DND-41 (cell line): ENCODE results near the gene SPATA6.

ENCODE experiments used
- ATAC-seq: fragments of 200-7000 bp; cut with Tn5 transposase; 3 replicates; pipeline ENCODE4 v1.9.1; 2021; ENCODE audit warnings: low read depth; ENCODE audit not compliant: insufficient read depth
- DNase-seq: peaks from one replicate; pipeline ENCODE4 v3.0.0-alpha.2; 2020
- H2AFZ ChIP-seq: 2 replicates; pipeline ENCODE4 v1.6.0; 2012; ENCODE audit warnings: low read depth, low read length
- H3K27ac ChIP-seq: 2 replicates; pipeline ENCODE4 v1.5.1; 2012; ENCODE audit warnings: low read length, inconsistent platforms
- H3K27me3 ChIP-seq: fragments of 200-600 bp; sonication (generic); 2 replicates; pipeline ENCODE4 v1.6.0; 2012; ENCODE audit warnings: low read length, mild to moderate bottlenecking, inconsistent platforms; ENCODE audit not compliant: insufficient read depth, poor library complexity
- H3K36me3 ChIP-seq: 2 replicates; pipeline ENCODE4 v1.5.1; 2012; ENCODE audit warnings: low read length, inconsistent platforms; ENCODE audit not compliant: insufficient read depth
- H3K4me1 ChIP-seq: 2 replicates; pipeline ENCODE4 v1.5.1; 2012; ENCODE audit warnings: mild to moderate bottlenecking, low read length; ENCODE audit not compliant: insufficient read depth
- H3K4me2 ChIP-seq: 2 replicates; pipeline ENCODE4 v1.6.0; 2012; ENCODE audit warnings: mild to moderate bottlenecking, moderate library complexity, low read length, inconsistent platforms; ENCODE audit not compliant: insufficient read depth
- H3K4me3 ChIP-seq, 2 experiments: fragments of 200-600 bp in 1 of 2; shearing (Covaris generic) in 1 of 2; 2 replicates each; pipeline ENCODE4 v1.5.1; 2012 to 2016; ENCODE audit warnings: inconsistent platforms in 2 of 2, low read length in 2 of 2, mild to moderate bottlenecking in 2 of 2, low read depth in 1 of 2, moderate library complexity in 1 of 2
- H3K79me2 ChIP-seq: 2 replicates; pipeline ENCODE4 v1.6.0; 2012; ENCODE audit warnings: low read length, inconsistent platforms; ENCODE audit not compliant: insufficient read depth
- H3K9ac ChIP-seq: 2 replicates; pipeline ENCODE4 v1.6.0; 2012; ENCODE audit warnings: low read depth, mild to moderate bottlenecking, inconsistent platforms, low read length, moderate library complexity
- H3K9me3 ChIP-seq: 2 replicates; pipeline ENCODE4 v1.5.1; 2012; ENCODE audit warnings: low read length, moderate library complexity, mild to moderate bottlenecking, inconsistent platforms; ENCODE audit not compliant: insufficient read depth, severe bottlenecking
- H4K20me1 ChIP-seq: 2 replicates; pipeline ENCODE4 v1.6.0; 2012; ENCODE audit warnings: low read length; ENCODE audit not compliant: insufficient read depth
- EZH2 ChIP-seq: IDR thresholded peaks from 3 replicates; pipeline ENCODE4 v1.6.1; 2012; ENCODE audit warnings: borderline replicate concordance, low read depth, mild to moderate bottlenecking, moderate library complexity, low read length, inconsistent platforms; ENCODE audit not compliant: severe bottlenecking
- TF ChIP-seq, protein P1 (sequence below): IDR thresholded peaks from 2 replicates; pipeline ENCODE4 v1.5.1; 2012; ENCODE audit warnings: borderline replicate concordance, low read length, moderate library complexity, mild to moderate bottlenecking; ENCODE audit not compliant: poor library complexity, severe bottlenecking; ENCODE audit errors: extremely low read depth

Gene SPATA6

DNA sequence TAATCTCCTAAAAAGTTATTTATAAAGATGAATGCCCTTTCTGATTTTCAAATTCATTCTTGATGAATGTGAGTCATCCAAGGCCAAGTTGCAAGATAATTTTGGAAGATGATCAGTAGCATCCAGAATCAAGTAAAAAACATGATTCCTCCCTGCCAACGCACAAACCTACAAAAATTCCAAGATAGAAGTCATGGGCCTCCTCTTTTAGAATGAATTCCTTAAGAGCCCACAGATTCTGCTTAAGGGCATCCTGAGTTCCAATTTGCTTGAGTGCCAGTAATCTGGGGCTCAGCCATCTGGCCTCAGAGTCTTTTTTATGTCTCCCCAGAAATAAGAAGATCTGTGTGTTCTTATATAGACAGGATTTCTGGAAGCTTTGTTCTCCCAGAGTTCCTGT lies 23.2 kb upstream of the SPATA6 start:
- Histone ChIP-seq H3K79me2 (no peaks in the 10 kb centered on the region), H3K27me3 (peaks cover 12% of the 10 kb centered on the region), H3K4me3 (no peak overlapping the region), H4K20me1 (no peaks in the 10 kb centered on the region), H2AFZ (no peak overlapping the region), H3K36me3 (no peaks in the 10 kb centered on the region), H3K9me3 (no peaks in the 10 kb centered on the region), H3K27ac (no peak overlapping the region), H3K4me1 (no peaks in the 10 kb centered on the region), H3K4me2 (no peak overlapping the region), H3K9ac (no peak overlapping the region)
- TF ChIP-seq EZH2, result no peak
- TF ChIP-seq, protein P1, sequence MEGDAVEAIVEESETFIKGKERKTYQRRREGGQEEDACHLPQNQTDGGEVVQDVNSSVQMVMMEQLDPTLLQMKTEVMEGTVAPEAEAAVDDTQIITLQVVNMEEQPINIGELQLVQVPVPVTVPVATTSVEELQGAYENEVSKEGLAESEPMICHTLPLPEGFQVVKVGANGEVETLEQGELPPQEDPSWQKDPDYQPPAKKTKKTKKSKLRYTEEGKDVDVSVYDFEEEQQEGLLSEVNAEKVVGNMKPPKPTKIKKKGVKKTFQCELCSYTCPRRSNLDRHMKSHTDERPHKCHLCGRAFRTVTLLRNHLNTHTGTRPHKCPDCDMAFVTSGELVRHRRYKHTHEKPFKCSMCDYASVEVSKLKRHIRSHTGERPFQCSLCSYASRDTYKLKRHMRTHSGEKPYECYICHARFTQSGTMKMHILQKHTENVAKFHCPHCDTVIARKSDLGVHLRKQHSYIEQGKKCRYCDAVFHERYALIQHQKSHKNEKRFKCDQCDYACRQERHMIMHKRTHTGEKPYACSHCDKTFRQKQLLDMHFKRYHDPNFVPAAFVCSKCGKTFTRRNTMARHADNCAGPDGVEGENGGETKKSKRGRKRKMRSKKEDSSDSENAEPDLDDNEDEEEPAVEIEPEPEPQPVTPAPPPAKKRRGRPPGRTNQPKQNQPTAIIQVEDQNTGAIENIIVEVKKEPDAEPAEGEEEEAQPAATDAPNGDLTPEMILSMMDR, result no peak
- DNase-seq (no peak), ATAC-seq (no peak)

DNA sequence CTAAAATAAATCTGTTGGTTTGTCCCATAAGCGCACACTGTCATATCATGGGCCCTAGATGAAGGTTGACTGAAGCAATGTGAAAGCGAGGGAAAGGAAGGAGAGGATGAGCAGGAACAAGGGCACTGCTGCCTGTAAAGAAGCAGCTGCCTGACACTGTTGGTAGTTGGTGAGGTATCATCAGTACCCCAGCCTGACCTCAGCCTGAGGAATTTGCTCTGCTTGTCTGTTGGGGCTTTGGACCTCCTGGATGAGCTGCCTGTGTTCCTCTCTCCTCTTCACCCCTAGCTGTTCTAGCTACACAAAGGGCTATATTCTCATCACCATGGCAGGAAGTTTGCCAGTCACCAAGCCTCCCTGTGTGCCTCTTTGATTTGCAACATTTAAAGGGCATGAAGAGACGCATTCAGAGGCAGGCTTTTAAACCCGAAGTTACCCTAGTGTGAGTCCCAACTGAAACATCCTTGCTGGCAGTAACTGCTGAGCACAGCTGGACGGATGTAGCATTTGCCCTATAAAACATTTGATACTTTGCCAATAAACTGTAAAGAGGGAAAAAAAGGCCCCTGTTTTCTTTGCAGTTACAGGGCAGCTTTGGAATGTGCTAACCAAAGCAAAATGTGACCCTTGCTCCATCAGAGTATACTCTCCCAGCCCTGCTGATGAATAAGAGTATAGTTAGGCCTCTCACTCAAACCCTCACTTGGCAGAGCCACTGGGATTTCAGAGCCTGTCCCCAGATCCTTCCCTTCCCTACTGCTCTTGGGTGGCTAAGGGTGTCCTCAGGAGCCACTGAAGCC lies 22.2 kb upstream of the SPATA6 start:
- no peak for DNase-seq
- H3K4me3 ChIP-seq, result no peak overlapping the region
- peaks cover 12% of the 10 kb centered on the region for H3K27me3 ChIP-seq
- no peak overlapping the region for H2AFZ ChIP-seq
- H3K4me2 ChIP-seq, result no peak overlapping the region
- no peaks in the 10 kb centered on the region for H3K79me2 ChIP-seq
- H3K9me3 ChIP-seq, result no peaks in the 10 kb centered on the region
- H3K4me1 ChIP-seq, result no peaks in the 10 kb centered on the region
- no peaks in the 10 kb centered on the region for H4K20me1 ChIP-seq
- no peak for ATAC-seq
- H3K9ac ChIP-seq, result no peak overlapping the region
- TF ChIP-seq, protein P1, result no peak
- no peak for TF ChIP-seq EZH2
- H3K36me3 ChIP-seq, result no peaks in the 10 kb centered on the region
- no peak overlapping the region for H3K27ac ChIP-seq

DNA sequence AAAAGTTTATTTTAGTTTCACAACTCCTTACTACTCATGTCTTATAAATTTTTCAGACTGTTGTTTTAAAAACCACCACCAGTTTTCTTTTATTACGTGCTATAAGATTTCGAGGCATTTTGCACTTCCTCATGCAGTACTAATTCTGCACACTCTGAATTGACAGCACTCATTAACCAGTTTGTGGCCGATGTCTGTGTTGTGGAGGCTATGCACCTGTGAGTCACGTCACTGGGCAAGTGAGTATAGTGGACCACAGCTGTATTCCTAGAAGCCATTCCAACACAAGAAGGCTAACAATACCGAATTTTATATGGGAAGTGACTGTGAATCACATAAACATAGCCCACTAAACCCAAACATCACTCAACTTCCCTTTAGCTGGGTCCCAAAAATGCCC lies 21.0 kb upstream of the SPATA6 start:
- Histone ChIP-seq H3K27ac (no peak overlapping the region), H3K79me2 (no peaks in the 10 kb centered on the region), H3K36me3 (no peaks in the 10 kb centered on the region), H3K4me2 (no peak overlapping the region), H3K4me1 (no peaks in the 10 kb centered on the region), H3K4me3 (no peak overlapping the region), H4K20me1 (no peaks in the 10 kb centered on the region), H3K27me3 (peaks cover 12% of the 10 kb centered on the region), H3K9me3 (no peaks in the 10 kb centered on the region), H2AFZ (no peak overlapping the region), H3K9ac (no peak overlapping the region)
- TF ChIP-seq, protein P1, result no peak
- no peak for TF ChIP-seq EZH2
- DNase-seq (no peak), ATAC-seq (no peak)
